NCI-H128 (cell line): ENCODE data around the gene LMLN.
"Not testable (repeated sequence)": the region's sequence is repeated elsewhere in the genome, so short reads cannot be mapped to it uniquely, and the experiment has no call there.

Source experiments
- DNase-seq: peaks from one replicate; lab custom pipeline; 2025; ENCODE audit not compliant: unreplicated experiment; lab: John Stamatoyannopoulos, UW

LMLN gene

GRCh38 chr3:198025644-198026043 lies 65.6 kb downstream of the LMLN start:
- DNase-seq: no peak

DNA sequence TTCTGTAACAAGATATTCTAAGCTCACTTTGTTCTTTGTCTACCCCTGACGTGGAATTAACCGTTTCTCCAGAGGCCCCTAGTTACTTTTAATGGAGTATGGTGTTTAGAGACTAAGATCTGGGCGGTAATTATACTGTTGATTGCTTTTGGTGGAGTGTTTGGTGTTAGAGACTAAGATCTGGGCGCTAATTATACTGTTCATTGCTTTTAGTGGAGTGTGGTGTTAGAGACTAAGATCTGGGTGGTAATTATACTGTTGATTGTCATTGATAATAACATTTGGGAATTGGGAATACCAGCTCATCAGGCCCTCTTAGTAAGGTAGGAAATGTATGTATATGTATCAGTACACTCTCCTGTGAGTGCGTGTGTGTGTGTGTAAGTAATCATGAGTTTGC lies 66.6 kb downstream of the LMLN start:
- no peak for DNase-seq

DNA sequence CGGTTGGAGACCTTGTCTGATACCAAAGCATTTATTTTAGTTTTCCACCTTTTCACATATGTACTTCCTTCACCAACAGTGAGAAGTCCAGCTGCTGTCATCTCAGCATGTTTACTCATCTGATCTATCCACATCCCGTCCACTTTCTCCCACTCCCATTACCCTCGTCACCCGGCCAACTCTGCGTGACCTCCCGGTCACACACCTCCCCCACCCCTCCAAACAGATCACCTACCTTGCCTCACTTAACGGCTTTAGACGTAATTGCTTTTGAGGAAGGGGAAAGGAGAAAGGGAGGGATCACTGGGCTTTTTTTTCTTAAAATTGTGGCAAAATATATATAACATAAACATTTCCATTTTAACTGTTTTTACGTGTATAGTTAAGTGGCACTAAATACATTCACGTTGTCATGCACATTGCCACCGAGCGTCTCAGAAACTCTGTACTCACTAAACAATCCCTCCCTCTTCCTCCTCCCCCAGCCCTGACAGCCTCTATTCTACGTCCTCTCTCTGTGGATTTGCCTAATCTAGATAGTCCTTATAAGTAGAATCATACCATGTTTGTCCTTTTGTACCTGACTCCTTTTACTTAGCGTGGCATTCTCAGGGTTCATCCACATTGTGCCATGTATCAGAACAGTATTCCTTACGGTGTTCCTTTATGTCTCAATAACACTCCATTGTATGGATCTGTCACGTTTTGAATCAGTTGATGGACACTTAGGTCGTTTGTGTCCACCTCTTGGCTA lies 67.2 kb downstream of the LMLN start:
- no peak for DNase-seq

GRCh38 chr3:198027799-198028390 lies 67.9 kb downstream of the LMLN start:
- DNase-seq: no peak

DNA sequence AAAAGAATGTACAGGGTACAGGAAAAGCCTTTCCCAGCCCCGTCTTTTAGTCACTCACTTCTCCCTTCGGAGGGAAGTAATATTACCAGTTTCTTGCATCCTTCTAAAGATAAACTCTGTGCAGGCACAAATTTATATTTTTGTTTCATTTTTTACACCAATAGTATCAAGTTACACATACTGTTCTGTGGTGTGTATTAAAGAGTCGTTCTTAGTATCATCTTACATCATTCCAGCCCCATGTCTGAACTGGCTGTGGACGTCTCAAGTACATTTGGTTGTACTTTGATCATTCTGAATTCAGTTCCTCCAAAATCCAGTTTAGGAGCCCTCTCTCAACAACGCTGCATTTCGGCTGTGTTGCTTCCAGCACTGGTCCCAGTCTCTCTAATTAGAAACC lies 68.7 kb downstream of the LMLN start:
- no peak for DNase-seq

- DNase-seq: no peak
Measured at GRCh38 chr3:198030125-198030524, 70.1 kb downstream of the LMLN start.

DNA sequence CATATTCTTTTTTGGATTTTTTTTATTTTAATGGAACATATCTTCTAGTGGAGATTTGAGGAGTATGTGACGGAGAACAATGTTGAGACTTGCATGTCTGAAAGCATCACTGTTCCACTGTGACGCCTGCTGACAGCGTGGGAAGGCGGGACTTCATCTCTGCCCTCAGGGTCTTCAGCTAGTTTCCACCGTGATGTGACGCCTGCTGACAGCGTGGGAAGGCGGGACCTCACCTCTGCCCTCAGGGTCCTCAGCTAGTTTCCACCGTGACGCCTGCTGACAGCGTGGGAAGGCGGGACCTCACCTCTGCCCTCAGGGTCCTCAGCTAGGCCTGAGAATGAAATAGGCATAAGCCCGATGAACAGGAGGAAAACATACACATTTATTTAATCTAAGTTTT lies 70.7 kb downstream of the LMLN start:
- DNase-seq: no peak

GRCh38 chr3:198032039-198032936 lies 72.3 kb downstream of the LMLN start:
- no peak for DNase-seq

- DNase-seq: no peak
Measured at GRCh38 chr3:198043119-198043518, 83.1 kb downstream of the LMLN start.

GRCh38 chr3:198046120-198046857 lies 86.3 kb downstream of the LMLN start:
- no peak for DNase-seq

- no peak for DNase-seq
Measured at GRCh38 chr3:198048445-198048844, 88.4 kb downstream of the LMLN start.

- DNase-seq: no peak
Measured at GRCh38 chr3:198051836-198052235, 91.8 kb downstream of the LMLN start.

DNA sequence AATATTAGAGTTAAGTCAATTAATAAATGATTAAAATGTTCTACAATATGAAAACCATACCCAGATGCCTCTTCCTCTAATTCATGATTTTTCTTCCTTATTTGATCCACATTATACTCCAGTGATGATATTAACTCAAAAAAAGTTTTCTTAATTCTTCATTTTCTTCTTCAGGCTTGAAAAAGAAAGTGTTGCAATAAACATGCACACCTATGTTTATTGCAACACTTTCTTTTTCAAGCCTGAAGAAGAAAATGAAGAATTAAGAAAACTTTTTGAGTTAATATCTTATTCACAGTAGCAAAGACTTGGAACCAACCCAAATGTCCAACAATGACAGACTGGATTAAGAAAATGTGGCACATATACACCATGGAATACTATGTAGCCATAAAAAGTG lies 93.4 kb downstream of the LMLN start:
- DNase-seq: not testable (repeated sequence)

GRCh38 chr3:198061119-198062067 lies 101.4 kb downstream of the LMLN start:
- DNase-seq: no peak

GRCh38 chr3:198062068-198062465 lies 102.0 kb downstream of the LMLN start:
- DNase-seq: no peak

GRCh38 chr3:198064420-198064819 lies 104.4 kb downstream of the LMLN start:
- no peak for DNase-seq

GRCh38 chr3:198065897-198066296 lies 105.9 kb downstream of the LMLN start:
- DNase-seq: no peak

- DNase-seq: no peak
Measured at GRCh38 chr3:198067416-198067815, 107.4 kb downstream of the LMLN start.

DNA sequence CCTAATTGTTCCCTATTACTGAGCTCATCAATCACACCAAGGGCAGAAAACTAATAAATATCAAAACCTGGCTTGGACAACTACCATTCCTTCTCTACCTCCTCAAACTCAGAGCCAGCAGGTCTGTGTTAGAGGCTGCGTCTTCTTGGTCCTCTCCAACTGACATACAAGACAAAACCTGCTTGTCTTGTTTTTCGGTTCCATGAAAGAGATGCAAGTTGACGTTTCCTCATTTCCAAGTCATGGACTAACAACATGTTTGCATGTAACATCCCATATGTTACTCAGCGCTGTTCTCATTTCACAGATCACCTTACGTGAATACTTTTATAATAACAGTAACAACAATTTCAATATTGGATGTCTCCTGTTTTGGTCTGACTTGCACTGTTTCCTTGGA lies 110.9 kb downstream of the LMLN start:
- DNase-seq: no peak
